ENCODE measurements around the gene CDC14A. TPM values are rescaled to one million over a fixed set of nuclear protein-coding genes. Genes with fewer than 3 reads are reported as not detected.

Gene CDC14A
- total and polyA plus RNA-seq, 11 donors: 1.7 to 8.8 (median 3.5) TPM

GRCh38 chr1:100482167-100482566 is 129.9 kb downstream of the CDC14A start:
- no peak for ATAC-seq
- Histone ChIP-seq H3K4me1 (no peaks in the 10 kb centered on the region), H3K27ac (no peak overlapping the region), H3K4me3 (no peak overlapping the region), H3K27me3 (no peaks in the 10 kb centered on the region), H3K9me3 (no peaks in the 10 kb centered on the region), H3K36me3 (peaks cover 0 to 33% (median 21%) of the 10 kb centered on the region in 9 donors)
- no peak for TF ChIP-seq POLR2A (IDR thresholded peaks at IDR 0.05)
- TF ChIP-seq CTCF (IDR thresholded peaks at IDR 0.05): no peak
- no peak for DNase-seq
- intact Hi-C loops (cut with DNase I): no loop called here

GRCh38 chr1:100482748-100483147 is 130.4 kb downstream of the CDC14A start:
- no peaks in the 10 kb centered on the region for H3K4me1 ChIP-seq
- ATAC-seq (no peak), DNase-seq (no peak)
- no peaks in the 10 kb centered on the region for H3K9me3 ChIP-seq
- intact Hi-C loops (cut with DNase I): no loop called here
- WGBS, 4 donors: 96 to 98% (median 98%) methylated on average over 5 of the region's 5 CpGs
- no peaks in the 10 kb centered on the region for H3K27me3 ChIP-seq
- H3K4me3 ChIP-seq: no peak overlapping the region
- TF ChIP-seq POLR2A (IDR thresholded peaks at IDR 0.05) (no peak), CTCF (IDR thresholded peaks at IDR 0.05) (no peak)
- H3K36me3 ChIP-seq: peaks cover 0 to 33% (median 21%) of the 10 kb centered on the region in 9 donors
- no peak overlapping the region for H3K27ac ChIP-seq

- TF ChIP-seq POLR2A (IDR thresholded peaks at IDR 0.05): no peak
- no peak for TF ChIP-seq CTCF (IDR thresholded peaks at IDR 0.05)
- ATAC-seq (no peak), DNase-seq (no peak)
- Histone ChIP-seq H3K27me3 (no peaks in the 10 kb centered on the region), H3K9me3 (no peaks in the 10 kb centered on the region), H3K4me3 (no peak overlapping the region), H3K27ac (no peak overlapping the region), H3K36me3 (peaks cover 0 to 33% (median 21%) of the 10 kb centered on the region in 9 donors), H3K4me1 (no peaks in the 10 kb centered on the region)
- WGBS, 4 donors: 91 to 94% (median 92%) methylated on average over 3 of the region's 3 CpGs
- intact Hi-C loops (cut with DNase I): no loop called here
These were observed 130.9 kb downstream of the CDC14A start for GRCh38 chr1:100483230-100483629.

- Histone ChIP-seq H3K4me3 (no peak overlapping the region), H3K36me3 (peaks cover 0 to 33% (median 21%) of the 10 kb centered on the region in 9 donors), H3K27me3 (no peaks in the 10 kb centered on the region), H3K4me1 (no peaks in the 10 kb centered on the region), H3K27ac (no peak overlapping the region), H3K9me3 (no peaks in the 10 kb centered on the region)
- DNase-seq (no peak), ATAC-seq (no peak)
- intact Hi-C loops (cut with DNase I): no loop called here
- TF ChIP-seq POLR2A (IDR thresholded peaks at IDR 0.05): no peak
- TF ChIP-seq CTCF (IDR thresholded peaks at IDR 0.05): no peak
- WGBS, 4 donors: 95 to 100% (median 96%) methylated on average over 2 of the region's 2 CpGs
These were observed 133.6 kb downstream of the CDC14A start for GRCh38 chr1:100485855-100486258.

All from heart left ventricle (tissue), 16 donors.